Right lobe of liver (tissue), 6 donors: ENCODE results near the gene CEP164. TPM values are rescaled to one million over a fixed set of nuclear protein-coding genes. Genes with fewer than 3 reads are reported as not detected.
"Not testable (repeated sequence)": the region's sequence is repeated elsewhere in the genome, so short reads cannot be mapped to it uniquely, and the experiment has no call there.

Source experiments
- ATAC-seq, 4 donors: fragments of 200-7000 bp; cut with Tn5 transposase; one replicate each; pipeline ENCODE4 v1.9.1; 2020; ENCODE audit warnings: mild to moderate bottlenecking in 4 of 4, moderate library complexity in 4 of 4
- DNase-seq, 3 donors: peaks; one replicate each; pipeline ENCODE4 v3.0.0-alpha.2; 2020
- H3K27ac ChIP-seq, 3 donors: fragments of 200-600 bp; one replicate each; pipeline ENCODE4 v1.8.0; 2022
- H3K27me3 ChIP-seq, 2 donors: fragments of 200-600 bp; one replicate each; pipeline ENCODE4 v1.8.0; 2022
- H3K36me3 ChIP-seq, 4 donors: fragments of 200-600 bp; sonication (generic) in 1 of 4; one replicate each; pipeline versions ENCODE4 v1.5.1 to v1.8.0; 2017 to 2022; ENCODE audit warnings: control low read depth in 1 of 4
- H3K4me1 ChIP-seq, 4 donors: fragments of 200-600 bp; sonication (generic) in 1 of 4; one replicate each; pipeline versions ENCODE4 v1.5.1 to v1.8.0; 2017 to 2022; ENCODE audit warnings: control low read depth in 1 of 4
- H3K4me3 ChIP-seq, 3 donors: fragments of 200-600 bp; one replicate each; pipeline ENCODE4 v1.8.0; 2022
- H3K9me3 ChIP-seq, 4 donors: fragments of 200-600 bp; sonication (generic) in 1 of 4; one replicate each; pipeline versions ENCODE4 v1.5.1 to v1.8.0; 2017 to 2022; ENCODE audit warnings: control low read depth in 1 of 4
- POLR2A ChIP-seq: fragments of 450-650 bp; IDR thresholded peaks from one replicate; pipeline ENCODE4 v1.6.1; 2017; ENCODE audit warnings: antibody characterized with exemption, mild to moderate bottlenecking
- WGBS: methylation state at CpG from one replicate; pipeline ENCODE4 v1.1.6; 2018; ENCODE audit warnings: low coverage, low lambda C conversion rate; ENCODE audit not compliant: insufficient coverage; ENCODE audit errors: missing lambda C conversion rate; 5-methylcytosine and 5-hydroxymethylcytosine counted together
- intact Hi-C, 2 donors: fragments of 100-400 bp; cut with DNase I; formaldehyde crosslinking; loops; one replicate each; pipeline versions ENCODE4 v1.11.2 to v1.14.1; 2022
- total RNA-seq, 6 experiments: library from RNA; depleted of rRNA in 2 of 6; stranded (reverse); fragments of >200 nt in 2 of 6; fragmentation: NEBNext Ultra II Directional in 3 of 6; extraction: Animal tissue kit (Norgen Biotek cat#: 25700) in 3 of 6; gene quantifications; one replicate each; pipeline versions ENCODE4 v1.1.0 to v1.2.4, GENCODE V29; 2016 to 2023
- TF ChIP-seq, protein P1 (sequence below), 4 donors: fragments of 200-600 bp in 3 of 4; fragments of 450-650 bp in 1 of 4; IDR thresholded peaks; one replicate each; pipeline versions ENCODE4 v1.5.1 to v1.8.0; 2016 to 2022; ENCODE audit warnings: antibody characterized with exemption in 4 of 4, mild to moderate bottlenecking in 2 of 4
- donor health status: DM: no; HTN: yes; CAD: no.
- donor health status: DM: no; HTN: no; CAD: no.
- donor health status: DM: no; HTN: no; CAD: no.
- donor health status: DM: no; HTN: yes; CAD: no.
- donor health status: DM: no; HTN: yes; CAD: no.

The CEP164 gene
- total RNA-seq, 6 experiments from 2014 or later, result 7.2 to 11.2 (median 8.6) TPM

DNA sequence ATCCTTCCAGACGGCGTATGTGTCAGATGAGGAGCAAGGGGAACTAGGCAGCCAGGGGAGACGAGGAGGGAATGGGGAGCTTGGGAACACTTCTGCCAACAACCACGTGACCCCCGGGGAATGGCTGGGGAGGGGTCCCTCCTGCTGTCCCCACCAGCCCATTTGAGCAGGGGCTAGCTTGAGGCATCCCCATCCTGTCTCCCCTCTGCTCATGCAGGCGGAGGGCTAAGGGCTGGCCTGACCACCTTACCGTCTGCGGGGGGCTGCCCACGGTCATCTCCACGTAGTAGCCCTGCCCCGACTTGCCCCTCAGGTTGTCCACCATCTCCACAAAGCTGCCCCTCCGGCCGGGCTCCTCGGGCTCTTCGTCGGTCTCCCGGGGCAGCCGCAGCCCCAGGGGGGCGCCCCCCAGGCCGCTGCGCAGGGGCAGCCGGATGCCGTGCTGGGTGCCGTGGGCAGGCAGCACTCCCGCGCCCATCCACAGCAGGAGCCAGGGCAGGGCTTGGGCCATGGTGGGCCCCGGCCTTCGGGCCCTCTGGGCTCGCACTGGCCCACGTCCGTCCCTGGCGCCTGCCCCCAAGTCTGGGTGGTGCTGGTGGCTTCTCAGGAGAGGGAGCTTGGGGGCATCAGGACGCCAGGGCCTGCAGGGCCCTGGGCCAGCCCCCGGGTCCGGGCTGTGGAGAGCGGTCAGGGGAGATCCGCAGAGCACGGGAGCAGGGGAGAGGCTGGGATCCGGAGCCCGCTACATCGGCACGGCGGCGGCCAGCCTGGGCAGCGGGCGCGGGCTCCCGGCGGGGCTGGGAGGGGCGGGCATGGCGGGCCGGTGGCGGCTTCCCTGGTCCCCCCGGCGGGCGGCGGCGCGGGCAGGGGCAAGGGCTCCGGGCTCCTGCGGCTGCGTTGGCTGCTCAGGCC lies 12.1 kb upstream of the CEP164 start:
- intact Hi-C loops, result no loop called here
- peak in 1 of 3 donors; percentile 26 for DNase-seq
- H3K27ac ChIP-seq, result peak overlapping the region in 1 of 3 donors; percentile 49
- H3K4me3 ChIP-seq, result peak overlapping the region; percentile 76 to 90 (median 82)
- no peaks in the 10 kb centered on the region for H3K36me3 ChIP-seq
- TF ChIP-seq, protein P1, sequence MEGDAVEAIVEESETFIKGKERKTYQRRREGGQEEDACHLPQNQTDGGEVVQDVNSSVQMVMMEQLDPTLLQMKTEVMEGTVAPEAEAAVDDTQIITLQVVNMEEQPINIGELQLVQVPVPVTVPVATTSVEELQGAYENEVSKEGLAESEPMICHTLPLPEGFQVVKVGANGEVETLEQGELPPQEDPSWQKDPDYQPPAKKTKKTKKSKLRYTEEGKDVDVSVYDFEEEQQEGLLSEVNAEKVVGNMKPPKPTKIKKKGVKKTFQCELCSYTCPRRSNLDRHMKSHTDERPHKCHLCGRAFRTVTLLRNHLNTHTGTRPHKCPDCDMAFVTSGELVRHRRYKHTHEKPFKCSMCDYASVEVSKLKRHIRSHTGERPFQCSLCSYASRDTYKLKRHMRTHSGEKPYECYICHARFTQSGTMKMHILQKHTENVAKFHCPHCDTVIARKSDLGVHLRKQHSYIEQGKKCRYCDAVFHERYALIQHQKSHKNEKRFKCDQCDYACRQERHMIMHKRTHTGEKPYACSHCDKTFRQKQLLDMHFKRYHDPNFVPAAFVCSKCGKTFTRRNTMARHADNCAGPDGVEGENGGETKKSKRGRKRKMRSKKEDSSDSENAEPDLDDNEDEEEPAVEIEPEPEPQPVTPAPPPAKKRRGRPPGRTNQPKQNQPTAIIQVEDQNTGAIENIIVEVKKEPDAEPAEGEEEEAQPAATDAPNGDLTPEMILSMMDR (IDR thresholded peaks at IDR 0.05), result no peak
- no peak for TF ChIP-seq POLR2A
- peaks cover 0 to 18% (median 5%) of the 10 kb centered on the region in 4 donors for H3K4me1 ChIP-seq
- no peaks in the 10 kb centered on the region for H3K27me3 ChIP-seq
- WGBS, result 0% methylated on average over 14 of the region's 62 CpGs
- peak; percentile 18 to 32 (median 22) for ATAC-seq
- no peaks in the 10 kb centered on the region for H3K9me3 ChIP-seq

DNA sequence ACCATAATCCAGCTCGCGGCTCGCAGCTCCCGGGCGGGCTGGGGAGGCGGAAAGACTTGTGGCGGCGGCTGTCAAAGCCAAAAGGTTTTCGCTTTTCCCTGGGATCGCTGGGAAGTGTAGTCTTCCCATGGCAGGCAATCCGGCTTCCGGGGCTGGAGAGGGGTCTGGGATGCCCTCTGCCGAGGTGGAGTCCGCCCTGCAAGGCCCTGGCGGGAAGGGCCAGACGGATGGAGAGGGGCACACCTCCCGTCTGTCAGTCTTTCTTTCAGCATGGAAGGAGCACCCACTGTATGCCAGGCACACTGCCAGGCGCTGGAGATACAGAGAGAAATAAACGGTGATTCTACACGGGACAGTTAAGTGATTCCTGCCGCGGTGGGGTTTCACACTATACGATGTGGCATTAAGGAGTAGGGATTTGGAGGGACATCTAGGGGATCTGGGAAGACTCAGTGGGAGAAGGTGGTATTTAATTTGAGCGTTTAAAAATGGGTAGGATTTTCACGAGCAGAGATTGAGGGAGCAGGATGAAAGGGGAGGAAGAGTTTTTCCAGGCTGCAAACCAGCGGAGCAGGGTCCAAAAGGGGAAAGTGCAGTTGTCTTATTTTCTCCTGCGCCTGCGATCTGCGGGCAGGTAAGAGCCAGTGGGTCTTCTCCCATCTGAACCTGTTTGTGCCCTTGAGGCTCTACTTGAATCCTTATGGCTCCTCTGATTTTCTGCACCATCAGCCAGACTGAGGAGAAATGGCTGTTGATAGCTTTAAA lies 11.3 kb upstream of the CEP164 start, which contains the start of gene BACE1:
TSS of gene BACE1 (minus strand) at position 60 of the 765 bp plus-strand sequence. CDS start 461 bp downstream, outside the sequence.
- intact Hi-C loops, result no loop called here
- Histone ChIP-seq H3K36me3 (no peaks in the 10 kb centered on the region), H3K4me3 (peak within 1 kb of the TSS; percentile 76 to 90 (median 82)), H3K4me1 (peaks cover 0 to 18% (median 5%) of the 10 kb centered on the region in 4 donors), H3K9me3 (no peaks in the 10 kb centered on the region), H3K27ac (peak within 1 kb of the TSS in 2 of 3 donors; percentile 47 to 49), H3K27me3 (no peaks in the 10 kb centered on the region)
- peak; percentile 87 to 91 (median 90) for DNase-seq
- peak; percentile 48 for TF ChIP-seq POLR2A
- TF ChIP-seq, protein P1 (IDR thresholded peaks at IDR 0.05), result peak; percentile 23 to 54 (median 52)
- WGBS, result 13% methylated on average over 20 of the region's 29 CpGs
- peak; percentile 94 to 97 (median 96) for ATAC-seq

DNA sequence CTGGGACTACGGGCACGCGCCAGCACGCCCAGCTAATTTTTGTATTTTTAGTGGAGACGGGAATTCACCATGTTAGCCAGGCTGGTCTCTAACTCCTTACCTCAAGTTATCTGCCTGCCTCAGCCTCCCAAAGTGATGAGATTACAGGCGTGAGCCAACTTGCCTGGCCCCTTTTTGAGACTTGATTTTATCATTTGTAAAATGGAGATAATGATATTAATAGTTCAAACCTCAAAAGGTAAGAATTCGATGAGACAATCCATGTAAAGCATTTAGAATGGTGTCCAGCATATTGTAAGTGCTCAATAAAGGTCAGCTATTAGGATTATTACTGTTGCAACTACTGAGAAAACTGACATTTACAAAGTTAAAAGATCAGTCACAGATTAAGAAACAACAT lies 8.9 kb upstream of the CEP164 start:
- H3K36me3 ChIP-seq, result no peaks in the 10 kb centered on the region
- H3K27ac ChIP-seq, result no peak overlapping the region
- no peak for TF ChIP-seq POLR2A
- TF ChIP-seq, protein P1 (IDR thresholded peaks at IDR 0.05), result no peak
- intact Hi-C loops, result no loop called here
- peaks cover 0 to 18% (median 5%) of the 10 kb centered on the region in 4 donors for H3K4me1 ChIP-seq
- no peak overlapping the region for H3K4me3 ChIP-seq
- no peaks in the 10 kb centered on the region for H3K27me3 ChIP-seq
- ATAC-seq, result no peak
- no peaks in the 10 kb centered on the region for H3K9me3 ChIP-seq
- 68% methylated on average over 2 of the region's 7 CpGs for WGBS
- no peak for DNase-seq

DNA sequence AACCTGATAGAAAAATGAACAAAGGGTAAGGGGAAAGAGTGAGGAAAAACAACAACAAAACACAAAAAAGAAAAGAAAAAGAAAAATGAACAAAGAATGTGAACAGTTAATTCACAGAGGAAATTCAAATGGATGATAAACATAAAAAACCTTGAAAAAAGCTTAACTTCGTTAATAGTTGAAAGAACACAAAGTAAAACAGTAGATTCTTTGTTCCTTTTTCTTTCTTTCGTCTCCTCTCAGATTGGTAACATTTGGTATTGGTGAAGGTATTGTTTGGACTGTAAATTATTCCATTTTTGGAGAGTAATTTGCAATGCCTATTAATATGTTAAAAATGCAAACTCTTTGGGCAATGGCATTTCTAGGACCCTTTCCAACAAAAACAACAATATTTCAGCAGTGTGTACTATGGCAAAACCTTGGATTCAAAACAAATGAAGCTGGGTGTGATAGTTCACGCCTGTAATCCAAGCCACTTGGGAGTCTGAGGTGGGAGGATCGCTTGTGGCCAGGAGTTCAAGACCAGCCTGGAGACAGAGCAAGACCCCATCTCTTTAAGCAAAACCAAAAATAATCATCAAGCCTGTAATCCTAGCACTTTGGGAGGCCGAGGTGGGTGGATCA lies 8.3 kb upstream of the CEP164 start:
- 72% methylated on average over 5 of the region's 5 CpGs for WGBS
- peaks cover 0 to 15% (median 5%) of the 10 kb centered on the region in 4 donors for H3K4me1 ChIP-seq
- no peaks in the 10 kb centered on the region for H3K9me3 ChIP-seq
- no peak for TF ChIP-seq POLR2A
- TF ChIP-seq, protein P1 (IDR thresholded peaks at IDR 0.05), result no peak
- ATAC-seq, result no peak
- intact Hi-C loops, result no loop called here
- H3K4me3 ChIP-seq, result no peak overlapping the region
- H3K27me3 ChIP-seq, result no peaks in the 10 kb centered on the region
- no peak for DNase-seq
- H3K36me3 ChIP-seq, result no peaks in the 10 kb centered on the region
- no peak overlapping the region for H3K27ac ChIP-seq

DNA sequence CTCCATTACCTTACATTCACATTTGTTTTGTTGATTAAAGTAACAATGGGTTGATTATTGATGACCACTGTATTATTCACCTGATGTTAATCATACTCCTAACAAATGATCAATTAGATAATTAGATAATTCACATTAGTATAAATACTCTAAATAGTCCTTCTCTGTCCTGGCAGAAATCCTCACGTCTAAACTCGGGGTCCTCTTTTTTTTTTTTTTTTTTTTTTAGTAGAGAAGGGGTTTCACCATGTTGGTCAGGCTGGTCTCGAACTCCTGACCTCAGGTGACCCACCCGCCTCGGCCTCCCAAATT lies 443 bp upstream of the CEP164 start:
- DNase-seq, H3K36me3 ChIP-seq, H3K4me1 ChIP-seq, ATAC-seq, H3K9me3 ChIP-seq, H3K27me3 ChIP-seq, intact Hi-C loops: not testable (repeated sequence)
- peak overlapping the region in 1 of 3 donors; percentile 61 for H3K27ac ChIP-seq
- peak overlapping the region; percentile 82 to 87 (median 85) for H3K4me3 ChIP-seq
- 0% methylated on average over 4 of the region's 5 CpGs for WGBS
